ENCODE results near the gene RPL22.

The RPL22 gene

DNA sequence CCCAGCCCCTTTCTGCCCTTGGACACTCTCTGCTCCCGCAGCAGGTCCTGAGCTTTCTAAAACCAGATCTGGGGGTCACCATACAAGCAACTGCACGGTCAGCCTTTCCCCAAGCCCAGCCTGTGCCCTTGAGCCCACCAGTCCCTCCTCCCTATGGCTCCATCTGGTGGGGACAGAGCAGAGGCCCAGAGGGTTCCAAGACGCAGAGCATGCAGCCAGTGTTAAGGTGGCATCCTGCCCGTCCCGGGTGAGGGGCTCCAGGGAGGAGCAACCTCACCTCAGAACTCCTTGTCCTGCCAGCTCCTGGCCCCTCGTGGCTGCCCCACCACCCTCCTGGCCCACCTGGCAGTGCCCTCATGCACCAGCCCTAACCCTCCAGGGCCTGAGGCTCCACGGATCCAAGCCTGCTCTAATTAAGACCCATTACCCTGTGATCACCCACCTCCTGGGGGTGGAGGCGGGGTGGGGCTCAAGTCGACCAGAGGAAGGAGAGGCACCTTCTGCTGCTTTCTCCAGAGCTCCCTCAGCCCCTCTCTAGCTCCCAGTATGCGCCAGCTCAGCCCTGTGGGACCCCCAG lies 27.8 kb downstream of the RPL22 start:
- DNase-seq = no peak

DNA sequence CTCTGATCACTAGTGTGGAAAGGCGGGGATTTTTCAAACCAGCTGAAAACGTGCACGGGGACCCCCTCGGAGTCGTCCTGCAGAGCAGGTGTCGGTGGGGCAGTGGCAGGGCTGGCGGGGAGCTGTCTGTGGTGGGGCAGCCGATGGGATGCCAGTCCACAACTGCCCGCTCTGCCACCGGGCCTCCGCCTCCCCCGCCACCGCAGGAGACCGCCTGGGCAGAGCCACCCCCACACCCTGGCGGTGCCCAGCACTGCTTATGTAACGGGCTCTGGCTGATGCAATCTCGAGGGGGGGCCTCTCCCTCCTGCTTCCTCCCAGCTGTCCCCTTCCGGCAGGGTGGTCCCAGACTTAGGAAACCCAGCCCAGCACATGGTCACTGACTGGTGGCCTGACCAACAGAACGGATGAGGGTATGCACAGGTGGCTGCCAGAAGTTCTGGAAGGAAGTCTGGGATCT lies 28.6 kb downstream of the RPL22 start:
- no peak for DNase-seq

DNA sequence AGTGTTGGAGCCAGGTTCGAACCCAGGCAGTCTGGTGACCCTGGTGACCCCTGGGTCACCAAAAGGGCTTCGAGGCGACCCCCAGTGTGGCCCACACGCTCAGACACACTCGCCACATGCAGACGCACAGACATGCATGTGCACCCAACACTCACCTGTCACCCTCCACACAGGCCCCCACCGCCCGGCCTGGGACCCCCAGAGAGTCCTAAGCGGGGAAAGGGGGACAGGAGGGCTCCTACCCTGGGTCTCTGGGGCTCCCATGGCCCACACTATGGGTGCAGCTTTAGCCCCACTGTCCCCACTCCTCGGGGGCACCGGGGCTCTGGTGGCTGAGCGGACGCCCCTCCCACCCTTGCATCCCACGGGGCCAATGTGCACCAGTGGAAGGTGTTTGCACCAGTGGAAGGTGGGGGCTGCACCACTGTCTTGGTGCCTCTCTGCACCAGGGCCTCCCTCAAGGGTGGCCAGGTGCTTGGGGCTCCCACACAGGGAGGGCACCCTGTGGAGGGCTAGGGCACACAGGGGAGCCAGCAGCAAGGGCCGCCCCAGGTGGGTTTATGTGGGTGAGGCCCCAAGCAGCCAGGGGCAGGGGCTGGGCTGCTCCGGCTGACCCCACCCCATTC lies 29.2 kb downstream of the RPL22 start:
- no peak for DNase-seq

DNA sequence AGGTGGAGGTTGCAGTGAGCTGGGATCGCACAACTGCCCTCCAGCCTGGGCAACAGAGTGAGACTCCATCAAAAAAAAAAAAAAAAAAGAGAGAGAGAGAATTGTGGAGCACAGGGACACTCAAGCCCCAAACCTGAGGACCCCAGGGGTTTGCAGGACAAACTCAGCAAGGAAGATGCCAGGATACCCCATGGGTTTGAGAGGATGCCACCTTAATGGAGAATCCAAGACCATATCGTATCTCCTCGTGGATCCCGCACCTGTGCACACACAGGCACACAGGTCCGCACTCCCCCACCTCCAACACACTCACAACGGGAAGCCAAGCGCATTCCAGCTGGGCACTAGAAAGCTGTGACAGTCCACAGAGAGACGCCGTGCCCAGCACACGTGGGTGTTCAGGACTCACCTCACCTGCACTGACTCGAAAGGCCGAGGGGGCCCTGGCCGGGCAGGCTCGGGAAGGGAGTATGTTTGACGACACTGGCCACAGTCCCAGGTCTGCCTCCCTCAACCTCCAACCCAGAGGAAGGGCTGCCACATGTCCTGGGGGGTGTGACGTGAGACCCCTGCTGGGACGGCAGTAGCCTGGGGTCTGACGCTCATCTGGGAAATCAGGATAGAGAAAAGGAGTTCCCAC lies 30.3 kb downstream of the RPL22 start:
- no peak for DNase-seq

DNA sequence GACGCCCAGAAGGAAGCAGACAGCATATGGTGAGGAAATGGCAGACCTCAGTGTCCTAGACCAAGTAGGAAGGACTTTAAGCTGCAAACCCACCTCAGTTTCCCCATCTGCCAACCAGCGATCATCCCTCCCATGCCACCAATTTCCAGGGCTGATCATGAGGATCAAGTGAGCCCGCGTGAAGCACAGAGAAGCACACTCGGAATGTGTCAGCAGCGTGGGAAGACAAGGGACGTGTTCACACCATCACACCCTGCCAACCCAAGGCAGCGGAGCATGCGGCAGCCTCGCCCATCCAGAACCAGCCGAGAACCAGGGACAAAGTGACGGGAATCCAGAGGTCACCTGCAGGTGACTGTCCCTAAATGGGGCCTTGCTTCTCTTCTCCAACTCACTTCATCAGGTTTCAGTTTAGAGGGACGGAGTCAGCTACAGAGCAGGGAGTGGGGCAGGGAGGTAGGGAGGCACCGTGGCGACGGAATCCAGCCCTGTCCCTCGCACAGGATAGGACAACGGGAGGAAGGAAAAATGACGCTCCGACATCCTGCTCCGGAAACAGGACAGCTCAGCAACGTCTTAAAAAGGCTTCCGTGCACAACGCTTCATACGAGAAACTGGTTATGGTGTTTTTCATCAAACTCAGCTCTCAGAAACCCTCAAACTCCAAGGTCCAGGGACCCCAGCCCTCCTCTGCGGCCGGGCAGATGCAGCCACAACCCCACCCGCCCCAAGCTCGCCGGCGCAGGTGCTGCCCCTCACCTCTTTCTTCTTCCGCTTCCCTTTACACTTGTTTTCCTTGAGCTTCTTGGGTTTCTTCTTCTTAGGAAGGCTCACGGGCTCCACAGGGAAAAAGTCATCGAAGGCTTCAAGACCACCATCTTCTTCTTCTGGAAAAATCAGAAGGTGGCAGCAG lies 31.7 kb downstream of the RPL22 start:
- DNase-seq = no peak

DNA sequence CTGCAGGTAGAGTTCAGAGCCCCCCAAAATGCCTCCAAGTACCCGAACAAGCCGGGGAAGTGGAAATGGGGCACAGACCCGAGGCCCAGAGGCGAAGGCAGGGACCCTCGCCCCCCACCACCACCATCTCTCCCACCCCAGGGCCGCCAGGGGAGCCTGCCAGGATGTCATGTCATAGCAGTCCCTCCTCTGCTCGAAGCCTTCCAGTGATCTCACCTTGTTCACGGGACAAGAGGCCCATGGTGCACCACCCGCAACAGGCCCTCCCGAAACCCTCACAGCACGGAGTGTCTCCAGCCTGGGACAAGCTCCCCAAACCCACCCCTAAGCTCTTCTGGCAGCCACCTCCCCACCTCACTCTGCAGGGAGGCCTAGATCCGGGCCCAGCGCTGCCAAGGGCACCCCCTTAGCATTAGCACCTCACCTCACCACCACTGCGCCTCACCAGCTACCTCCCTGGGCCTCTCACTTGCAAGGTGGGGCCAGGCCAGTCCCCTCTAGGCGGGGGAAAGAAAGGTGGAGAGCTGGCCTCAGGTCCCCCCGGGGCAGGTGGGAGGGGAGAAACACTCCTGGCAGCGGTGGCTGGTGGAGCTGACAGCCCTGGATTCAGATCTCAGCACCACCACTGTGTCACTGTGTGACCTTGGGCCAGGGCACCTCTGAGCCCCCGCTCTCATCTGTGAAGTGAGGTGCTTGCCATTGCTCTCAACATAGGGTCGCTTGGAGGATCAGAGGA lies 32.6 kb downstream of the RPL22 start:
- DNase-seq = no peak

DNA sequence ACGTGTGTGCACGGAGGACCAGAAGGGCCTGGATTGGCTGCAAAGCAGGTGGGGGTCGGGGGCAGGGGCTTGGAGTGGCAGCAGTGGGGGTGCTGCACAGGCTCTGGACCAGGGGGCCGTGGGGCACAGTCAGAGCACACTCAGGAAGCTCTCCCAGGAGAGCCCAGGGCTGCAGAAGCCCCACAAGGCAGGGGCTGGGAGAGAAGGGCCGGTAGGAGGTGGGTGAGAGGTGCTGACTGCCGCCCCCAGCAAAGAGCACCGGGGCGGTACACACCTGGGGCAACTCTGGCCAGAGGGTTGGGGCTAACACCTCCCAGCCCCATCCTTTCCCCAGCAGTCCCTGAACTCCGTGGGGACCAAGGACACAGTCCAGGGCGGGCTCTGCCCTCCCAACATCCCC lies 33.2 kb downstream of the RPL22 start:
- DNase-seq = no peak

DNA sequence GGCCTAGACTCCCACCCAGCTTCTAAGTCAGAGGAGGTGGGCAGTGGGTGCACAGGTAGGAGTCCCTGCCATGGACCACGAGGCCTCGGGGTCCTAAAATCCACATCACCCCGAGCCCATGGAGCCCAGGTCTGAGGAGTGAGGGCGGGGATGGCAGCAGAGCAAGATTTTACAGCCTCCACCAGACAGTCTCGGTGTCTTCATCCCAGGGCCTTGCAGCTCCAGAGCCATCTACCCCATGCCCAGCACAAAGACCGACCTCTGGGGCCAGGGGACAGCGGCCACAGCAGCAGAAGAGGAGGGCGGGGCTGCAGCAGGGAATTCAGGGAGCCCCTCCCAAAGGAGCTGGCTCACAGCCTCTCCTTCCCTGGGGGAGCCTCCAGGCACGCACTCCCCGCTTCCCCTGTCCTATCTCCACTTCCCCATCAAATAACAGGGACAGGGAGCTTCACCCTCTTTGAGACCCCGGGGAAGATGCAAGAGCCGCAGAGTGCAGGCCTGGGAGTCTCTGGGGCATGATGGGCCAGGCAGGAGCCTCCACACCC lies 33.9 kb downstream of the RPL22 start:
- no peak for DNase-seq

DNA sequence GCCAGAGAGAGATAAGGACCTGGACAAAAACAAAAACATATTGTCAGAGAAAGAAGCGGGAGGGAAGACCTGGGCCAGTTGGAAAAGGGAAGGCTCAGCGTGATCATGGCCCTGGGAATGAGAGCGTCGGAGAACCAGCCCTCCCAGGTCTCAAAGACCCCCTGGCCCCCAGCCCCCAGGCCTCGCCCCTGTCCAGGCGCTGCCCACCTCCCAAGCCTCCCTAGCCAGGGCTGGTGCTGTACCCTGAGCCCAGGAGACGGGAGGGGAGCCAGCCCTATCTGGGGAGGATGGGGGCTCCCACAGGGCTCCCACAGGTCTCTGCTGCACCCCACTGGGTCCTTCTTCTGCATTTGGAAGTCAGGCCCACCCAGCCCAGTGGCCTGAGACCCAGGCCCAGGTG lies 34.4 kb downstream of the RPL22 start:
- no peak for DNase-seq

DNA sequence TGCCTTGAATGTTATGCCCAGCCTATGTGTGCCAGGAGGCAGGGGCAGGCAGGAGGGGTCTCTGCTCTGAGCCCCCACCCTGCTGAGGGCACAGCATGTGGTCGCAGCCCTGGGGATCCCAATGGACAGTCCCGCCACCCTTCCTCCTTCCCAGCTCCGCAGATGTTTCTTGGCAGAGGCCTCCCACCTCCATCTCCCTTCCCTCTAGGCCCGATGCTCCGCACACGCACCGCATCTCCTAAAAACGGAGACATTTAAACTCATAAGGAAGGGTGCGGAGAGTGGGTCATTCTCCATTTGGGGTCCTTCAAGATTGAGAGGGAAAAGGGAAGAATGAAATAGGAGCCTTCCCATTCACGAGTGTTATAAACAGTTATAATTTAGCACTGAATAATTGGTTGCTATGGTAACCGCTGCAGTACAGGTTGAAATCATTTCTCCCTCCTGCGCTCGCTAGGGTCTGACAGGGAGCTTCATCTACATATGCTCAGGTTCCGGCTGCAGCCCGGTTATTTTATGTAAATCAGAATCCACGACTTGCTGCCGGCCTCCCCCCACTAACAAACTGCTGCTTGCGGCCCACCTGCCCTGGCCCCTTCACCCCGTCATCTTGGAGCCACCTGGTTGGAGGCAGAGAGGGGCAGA lies 35.3 kb downstream of the RPL22 start:
- DNase-seq = no peak

DNA sequence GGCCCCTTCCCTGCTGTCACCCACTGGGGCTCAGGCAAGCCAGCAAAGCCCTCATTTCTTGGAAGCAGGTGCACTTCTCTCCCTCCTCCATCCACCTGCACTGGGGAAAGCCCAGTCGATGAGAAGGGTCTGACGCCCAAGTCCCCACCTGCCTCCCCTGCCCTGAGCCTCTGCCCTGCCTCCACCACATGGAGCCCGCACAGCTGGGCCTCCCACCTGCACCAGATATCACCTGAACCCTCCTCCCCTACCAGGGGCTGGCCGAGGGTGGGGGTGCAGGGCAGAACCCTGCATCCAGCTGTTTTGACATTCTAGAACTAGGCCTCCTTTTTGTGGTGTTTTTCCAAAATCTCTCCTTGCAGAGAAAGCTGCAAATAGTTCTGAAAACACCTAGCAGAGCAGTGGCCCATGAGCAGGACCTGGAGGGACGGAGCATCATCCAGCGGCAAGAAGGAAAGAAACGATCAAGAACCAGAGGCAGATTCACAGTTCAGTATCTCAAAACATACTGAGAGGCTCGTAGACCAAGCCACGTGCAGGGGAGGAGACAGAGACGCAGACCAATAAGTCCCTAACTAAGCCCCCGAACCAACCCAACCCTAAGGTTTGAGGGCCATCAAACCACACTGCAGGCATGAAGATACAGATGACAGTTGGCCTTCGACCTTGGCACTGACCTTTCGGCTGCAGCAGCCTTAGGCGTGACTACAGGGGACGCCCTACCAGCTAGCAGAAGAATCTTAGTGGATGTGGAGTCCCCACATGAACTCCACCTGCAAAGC lies 36.0 kb downstream of the RPL22 start:
- no peak for DNase-seq

DNA sequence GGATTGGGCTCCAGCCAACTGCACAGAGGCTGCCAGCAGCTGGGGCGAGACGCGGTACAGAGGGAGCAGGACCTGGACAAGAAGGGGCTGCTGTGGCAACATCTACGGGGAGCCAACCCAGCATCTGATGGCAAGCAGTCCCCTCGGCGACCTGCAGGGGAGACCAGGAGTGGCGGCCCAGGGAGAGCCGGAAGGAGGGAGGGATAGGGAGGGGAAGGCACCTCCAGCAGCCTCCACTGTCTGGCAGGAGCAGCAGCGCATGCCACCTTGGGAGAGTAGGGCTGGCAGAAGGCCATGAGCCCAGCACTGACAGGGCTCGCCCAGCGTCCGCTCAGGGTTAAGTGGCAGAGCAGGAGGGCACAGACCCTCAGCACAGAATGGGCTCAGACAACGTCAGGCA lies 36.6 kb downstream of the RPL22 start:
- no peak for DNase-seq

DNA sequence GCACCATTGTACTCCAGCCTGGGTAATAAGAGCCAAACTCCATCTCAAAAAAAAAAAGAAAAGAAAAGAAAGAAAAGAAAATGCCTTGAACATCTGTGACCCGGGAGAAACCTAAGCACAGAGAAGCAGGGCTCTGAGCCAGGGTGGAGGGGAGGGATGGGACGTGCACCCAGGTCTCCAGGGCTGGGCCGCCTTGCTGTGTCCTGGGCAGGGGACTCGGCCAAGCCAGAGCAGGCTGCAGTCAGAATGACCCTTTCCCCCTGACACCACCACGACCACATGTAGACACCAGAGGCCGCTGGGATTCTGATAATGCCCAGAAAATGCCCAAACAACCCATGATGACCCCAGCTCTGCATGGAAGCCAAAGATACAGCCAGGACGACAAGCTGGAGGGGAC lies 37.1 kb downstream of the RPL22 start:
- no peak for DNase-seq

DNA sequence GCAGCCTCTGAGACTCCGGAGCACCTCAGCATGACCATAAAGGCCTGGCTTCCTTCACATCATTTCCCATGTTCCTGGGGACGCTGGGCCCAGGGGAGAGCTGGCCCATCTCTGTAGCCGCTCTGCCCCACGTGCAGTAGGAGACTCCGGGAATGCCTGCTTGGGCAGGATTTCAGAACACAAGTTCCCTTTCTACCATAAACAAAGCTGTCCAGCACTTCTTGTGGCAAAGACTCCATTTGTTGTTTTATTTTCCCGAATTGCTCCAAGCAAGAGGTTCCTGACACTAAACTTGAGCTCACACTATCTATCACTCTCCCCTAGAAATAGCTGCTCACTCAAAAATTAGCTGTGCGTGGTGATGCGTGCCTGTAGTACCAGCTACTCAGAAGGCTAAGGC lies 41.2 kb downstream of the RPL22 start:
- no peak for DNase-seq

DNA sequence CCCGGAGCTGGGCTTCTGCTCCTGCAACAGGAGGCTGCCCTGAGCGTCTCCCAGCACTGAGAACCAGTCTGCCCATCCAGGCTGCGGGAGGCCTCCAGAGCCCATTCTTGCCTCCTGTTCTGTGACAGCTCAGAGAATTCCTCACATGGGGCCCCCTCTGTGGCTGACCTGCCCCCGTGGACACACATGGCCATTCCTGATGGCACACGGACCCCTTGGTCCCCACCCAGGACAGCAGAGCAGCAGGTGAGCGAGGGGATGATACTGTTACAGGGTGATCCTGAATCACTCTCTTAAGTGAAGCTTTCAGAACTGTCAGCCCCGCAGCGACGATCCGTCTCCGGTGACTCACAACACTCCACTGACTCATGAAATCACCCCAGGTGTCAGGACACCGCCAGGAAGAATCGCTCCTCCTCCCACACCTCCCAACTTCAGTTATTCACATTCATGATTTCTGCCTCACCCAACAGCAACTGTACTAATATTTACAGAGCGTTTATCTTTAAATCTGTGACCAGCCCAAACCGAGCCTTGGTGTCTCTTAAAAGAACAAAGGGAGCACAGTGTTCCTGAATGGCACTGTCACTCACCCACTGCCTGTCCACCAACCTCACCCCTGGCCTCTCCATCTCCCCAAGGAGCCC lies 41.7 kb downstream of the RPL22 start:
- DNase-seq = peak; percentile 42

DNA sequence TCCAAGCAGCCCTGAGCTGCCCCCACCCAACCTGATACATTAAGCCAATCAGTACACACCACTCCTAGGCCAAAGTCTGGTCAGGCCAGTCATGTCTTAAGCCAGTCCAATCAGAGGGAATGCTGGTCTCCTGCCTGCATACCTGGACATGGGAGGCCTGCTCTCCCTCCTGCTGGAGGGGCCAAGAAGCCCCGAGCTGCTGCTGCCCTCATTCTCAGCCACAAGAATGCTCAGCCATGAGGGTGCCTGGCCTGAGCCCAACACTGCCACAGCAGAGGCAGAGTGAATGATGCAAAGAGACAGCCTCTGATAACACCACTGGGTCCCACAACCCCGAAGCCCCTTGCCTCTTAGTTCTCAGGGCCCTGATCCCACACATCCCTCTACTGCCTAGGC lies 42.3 kb downstream of the RPL22 start:
- no peak for DNase-seq

DNA sequence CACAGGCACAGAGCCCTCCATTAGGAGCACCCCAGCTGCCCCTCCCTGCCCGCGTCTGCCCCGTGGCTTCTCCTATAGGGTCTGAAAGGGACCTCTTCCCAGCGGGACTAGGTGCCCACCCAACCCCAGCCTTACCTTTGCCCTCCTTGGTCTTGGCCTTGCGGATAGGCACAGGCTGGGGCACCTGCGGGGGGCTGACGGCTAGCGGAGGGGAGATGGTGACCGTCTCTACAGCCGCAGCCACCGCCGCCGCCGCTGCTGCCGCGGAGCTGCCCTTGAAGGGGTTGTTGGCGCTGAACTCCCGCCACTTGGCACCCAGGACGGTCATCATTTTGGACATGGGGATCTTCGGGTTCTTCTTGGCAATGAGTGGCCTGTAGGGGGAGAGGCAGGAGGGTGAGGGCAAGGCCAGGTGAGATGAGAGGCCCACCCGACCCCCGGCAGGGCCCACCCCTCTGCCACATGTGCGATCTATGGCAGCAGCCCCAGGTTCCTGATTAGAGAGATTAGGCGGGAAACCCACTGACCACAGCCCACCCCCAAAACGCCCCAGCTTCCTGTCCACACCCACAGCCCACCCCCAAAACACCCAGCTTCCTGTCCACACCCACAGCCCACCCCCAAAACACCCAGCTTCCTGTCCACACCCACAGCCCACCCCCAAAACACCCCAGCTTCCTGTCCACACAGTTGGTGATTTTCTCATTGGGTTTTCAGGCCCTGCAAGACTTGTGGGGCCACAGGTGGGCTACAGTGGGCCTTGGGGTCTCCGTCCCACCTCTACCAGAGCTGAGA lies 44.7 kb downstream of the RPL22 start:
- no peak for DNase-seq

DNA sequence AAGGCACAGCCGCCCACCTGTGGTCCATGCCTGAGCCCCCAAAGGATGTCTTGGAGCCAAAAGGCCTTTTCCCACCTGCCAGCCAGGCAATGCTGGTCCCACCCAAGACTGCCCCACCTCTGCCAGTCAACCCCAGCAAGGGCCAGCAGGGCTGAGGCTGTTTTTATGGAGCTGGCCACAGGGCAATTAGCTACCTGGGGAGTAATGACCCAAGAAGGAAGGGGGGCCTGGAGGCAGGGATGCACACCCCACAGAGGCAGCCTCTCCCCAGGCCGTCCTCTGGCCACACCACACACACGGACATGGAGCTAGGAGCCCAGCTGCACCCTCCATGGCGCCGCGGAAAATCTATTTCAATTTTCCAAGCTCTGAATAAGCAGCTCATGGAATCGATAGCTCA lies 46.5 kb downstream of the RPL22 start:
- DNase-seq = no peak

DNA sequence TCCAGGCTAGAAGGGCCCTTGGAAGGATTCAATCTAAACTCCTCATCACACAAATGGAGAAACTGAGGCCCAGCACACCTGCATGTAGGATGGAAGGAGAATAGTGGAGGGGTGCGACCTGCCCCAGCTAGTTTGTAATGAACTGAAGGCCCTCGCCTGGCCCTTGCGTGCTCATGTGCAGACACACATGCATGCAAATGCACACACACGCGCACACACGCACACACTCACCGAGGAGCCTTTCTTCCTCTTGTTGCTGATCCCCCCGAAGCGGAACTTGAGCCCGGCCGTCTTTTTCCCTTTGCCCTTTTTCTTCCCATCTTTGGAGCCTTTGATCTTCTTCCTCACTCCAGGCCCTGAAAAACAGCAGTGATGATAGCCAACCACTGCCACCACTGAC lies 47.2 kb downstream of the RPL22 start:
- no peak for DNase-seq

DNA sequence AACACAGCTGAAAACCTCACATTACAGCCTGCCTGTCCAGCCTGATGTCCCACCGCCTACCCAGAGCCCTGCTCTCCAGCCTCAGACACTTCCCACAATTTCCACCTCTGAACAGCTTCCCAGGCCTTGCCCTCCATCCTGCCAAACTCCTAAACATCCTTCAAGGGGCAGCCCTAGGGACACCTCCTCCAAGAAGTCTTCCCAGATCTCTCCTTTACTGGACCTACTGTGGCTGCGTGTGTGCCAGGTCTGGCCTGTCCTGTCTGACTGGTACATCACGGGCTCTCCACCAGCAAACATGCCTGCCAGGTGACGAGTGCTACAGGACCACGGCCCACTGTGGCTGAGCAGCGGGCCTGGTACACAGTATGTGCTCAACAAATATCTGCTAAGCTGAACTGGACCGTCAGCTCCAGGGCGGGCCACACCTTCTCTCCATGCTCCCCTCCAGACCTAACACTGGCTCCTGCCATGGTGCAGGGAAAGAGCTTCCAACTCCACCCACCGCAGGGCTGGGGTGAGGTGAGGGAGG lies 48.0 kb downstream of the RPL22 start:
- no peak for DNase-seq
